ENCODE measurements around the gene FAM114A2. TPM values are rescaled to one million over a fixed set of nuclear protein-coding genes. Genes with fewer than 3 reads are reported as not detected.

FAM114A2 gene
- total and polyA plus RNA-seq, 8 donors, result 33.4 to 37.7 (median 35.3) TPM

DNA sequence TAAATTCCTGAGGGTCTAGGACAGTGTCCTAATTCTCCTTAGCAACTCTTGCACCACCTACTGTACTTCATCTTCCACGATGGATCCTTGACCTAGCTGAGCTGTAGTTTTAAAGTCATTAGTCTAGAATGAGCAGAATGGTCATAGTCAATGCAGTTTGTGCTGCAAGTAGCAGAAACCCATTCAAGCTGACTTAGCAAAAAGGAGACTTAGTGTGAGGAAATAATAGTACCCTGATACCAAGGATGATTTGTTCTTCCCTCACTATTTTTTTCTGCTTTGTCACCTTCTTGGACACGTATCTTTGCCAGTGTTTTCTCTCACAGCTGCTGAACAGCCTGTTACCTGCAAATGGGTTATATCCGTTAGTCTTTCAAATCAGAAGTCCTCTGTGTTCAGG is 5.4 kb upstream of the FAM114A2 start:
- TF ChIP-seq, protein P1, sequence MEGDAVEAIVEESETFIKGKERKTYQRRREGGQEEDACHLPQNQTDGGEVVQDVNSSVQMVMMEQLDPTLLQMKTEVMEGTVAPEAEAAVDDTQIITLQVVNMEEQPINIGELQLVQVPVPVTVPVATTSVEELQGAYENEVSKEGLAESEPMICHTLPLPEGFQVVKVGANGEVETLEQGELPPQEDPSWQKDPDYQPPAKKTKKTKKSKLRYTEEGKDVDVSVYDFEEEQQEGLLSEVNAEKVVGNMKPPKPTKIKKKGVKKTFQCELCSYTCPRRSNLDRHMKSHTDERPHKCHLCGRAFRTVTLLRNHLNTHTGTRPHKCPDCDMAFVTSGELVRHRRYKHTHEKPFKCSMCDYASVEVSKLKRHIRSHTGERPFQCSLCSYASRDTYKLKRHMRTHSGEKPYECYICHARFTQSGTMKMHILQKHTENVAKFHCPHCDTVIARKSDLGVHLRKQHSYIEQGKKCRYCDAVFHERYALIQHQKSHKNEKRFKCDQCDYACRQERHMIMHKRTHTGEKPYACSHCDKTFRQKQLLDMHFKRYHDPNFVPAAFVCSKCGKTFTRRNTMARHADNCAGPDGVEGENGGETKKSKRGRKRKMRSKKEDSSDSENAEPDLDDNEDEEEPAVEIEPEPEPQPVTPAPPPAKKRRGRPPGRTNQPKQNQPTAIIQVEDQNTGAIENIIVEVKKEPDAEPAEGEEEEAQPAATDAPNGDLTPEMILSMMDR (IDR thresholded peaks at IDR 0.05), result no peak
- peaks cover 12 to 68% of the 10 kb centered on the region in 2 donors for H3K4me1 ChIP-seq

DNA sequence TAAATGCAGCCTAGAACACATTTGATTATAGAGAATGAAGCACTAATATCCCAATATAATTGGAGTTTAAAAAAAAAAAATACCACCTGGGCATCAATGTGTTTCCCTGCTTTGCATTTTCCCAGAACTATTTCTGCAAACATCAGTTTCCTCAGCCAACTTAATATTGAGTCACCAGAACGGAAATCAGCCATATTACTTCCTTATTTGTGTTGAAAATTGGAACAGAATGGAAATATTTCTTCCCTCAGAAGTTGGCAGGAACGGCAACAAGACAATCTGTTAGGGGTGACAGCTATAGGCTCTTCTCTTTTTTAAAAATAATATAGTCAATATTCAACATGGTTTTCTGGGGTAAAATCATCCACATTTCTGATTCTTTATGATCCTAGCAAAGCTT is 4.1 kb upstream of the FAM114A2 start:
- peak overlapping the region; percentile 20 to 42 for H3K27ac ChIP-seq

More for the DNA sequence above, 5.4 kb upstream of the FAM114A2 start:
- Histone ChIP-seq H3K36me3 (peaks cover 0 to 7% of the 10 kb centered on the region in 2 donors), H3K9me3 (no peaks in the 10 kb centered on the region), H3K27me3 (no peaks in the 10 kb centered on the region), H3K4me3 (no peak overlapping the region), H3K27ac (peak overlapping the region in 1 of 2 donors; percentile 35)
- DNase-seq (no peak), ATAC-seq (no peak)
- intact Hi-C loops (cut with DNase I), result no loop called here

DNA sequence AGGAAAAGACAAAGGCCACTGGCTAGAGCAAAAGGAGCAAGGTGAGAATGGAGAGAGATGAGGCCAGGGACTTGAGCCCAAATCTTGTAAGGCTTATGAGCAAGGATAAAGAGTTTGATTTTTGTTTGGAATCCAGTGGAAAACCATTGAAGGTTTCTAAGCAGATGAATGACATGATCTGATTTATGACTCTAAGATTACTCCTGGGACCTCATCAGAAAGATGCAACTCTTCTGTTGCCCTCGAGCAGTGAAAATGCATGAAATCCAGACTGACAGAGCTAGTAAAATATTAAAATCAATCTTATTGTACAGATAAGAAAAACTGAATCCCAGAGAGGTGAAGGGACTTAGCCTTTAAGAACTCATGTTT is 734 bp upstream of the FAM114A2 start:
- peaks cover 19 to 59% of the 10 kb centered on the region in 2 donors for H3K4me1 ChIP-seq
- H3K36me3 ChIP-seq, result no peaks in the 10 kb centered on the region
- H3K27me3 ChIP-seq, result no peaks in the 10 kb centered on the region
- H3K4me3 ChIP-seq, result peak overlapping the region; percentile 68 to 87
- intact Hi-C loops (cut with DNase I), result no loop called here
- H3K27ac ChIP-seq, result peak overlapping the region; percentile 90 to 93
- TF ChIP-seq, protein P1 (IDR thresholded peaks at IDR 0.05), result no peak
- H3K9me3 ChIP-seq, result no peaks in the 10 kb centered on the region
- DNase-seq, result no peak
- ATAC-seq, result no peak

More for the DNA sequence above, 4.1 kb upstream of the FAM114A2 start:
- DNase-seq (peak in 1 of 4 donors; percentile 15), ATAC-seq (no peak)
- TF ChIP-seq, protein P1 (IDR thresholded peaks at IDR 0.05), result no peak
- intact Hi-C loops (cut with DNase I), result no loop called here
- H3K36me3 ChIP-seq, result peaks cover 0 to 7% of the 10 kb centered on the region in 2 donors
- no peaks in the 10 kb centered on the region for H3K9me3 ChIP-seq
- peaks cover 16 to 69% of the 10 kb centered on the region in 2 donors for H3K4me1 ChIP-seq
- no peak overlapping the region for H3K4me3 ChIP-seq
- no peaks in the 10 kb centered on the region for H3K27me3 ChIP-seq

DNA sequence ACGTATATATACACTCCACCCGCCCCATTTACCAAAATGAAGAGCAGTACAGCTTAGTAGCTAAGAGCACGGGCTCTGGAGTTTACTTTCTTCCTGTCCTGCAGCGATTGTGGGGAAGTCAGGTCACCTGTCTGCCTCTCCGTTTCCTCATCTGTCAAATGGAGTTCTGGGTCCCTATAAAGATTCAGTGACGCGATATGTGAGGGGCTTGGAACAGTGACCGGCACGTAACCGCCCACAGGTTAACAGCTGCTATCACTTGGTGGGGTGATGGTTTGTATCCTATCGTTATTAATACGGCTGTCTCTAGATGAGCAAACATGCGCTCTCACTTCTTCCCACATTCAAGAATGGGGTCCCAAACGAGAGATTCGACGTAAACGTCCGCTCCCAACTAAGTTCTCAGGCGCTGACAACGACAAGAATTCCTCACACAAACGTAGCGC is 426 bp downstream of the FAM114A2 start:
- peak in 1 of 4 donors; percentile 36 for DNase-seq
- ATAC-seq, result peak; percentile 60

DNA sequence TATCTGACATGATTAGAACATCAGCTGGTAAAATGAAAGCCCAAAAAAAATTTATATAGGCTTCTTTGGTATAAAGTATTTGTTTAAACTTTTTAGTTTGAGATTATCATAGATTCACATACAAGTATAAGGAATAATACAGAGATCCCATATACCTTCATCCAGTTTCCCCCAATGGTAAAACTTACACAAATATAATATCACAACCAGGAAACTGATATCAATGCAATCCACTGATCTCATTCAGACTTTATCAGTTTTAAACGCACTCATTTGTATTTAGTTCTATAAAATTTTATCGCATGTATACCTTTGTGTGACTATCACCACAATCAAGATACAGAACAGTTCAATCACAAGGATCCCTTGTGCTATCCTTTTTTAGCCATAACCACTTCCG is 3.8 kb downstream of the FAM114A2 start:
- H3K4me3 ChIP-seq, result no peak overlapping the region
- no peak overlapping the region for H3K27ac ChIP-seq
- no peaks in the 10 kb centered on the region for H3K27me3 ChIP-seq
- H3K36me3 ChIP-seq, result no peaks in the 10 kb centered on the region
- ATAC-seq, result no peak
- TF ChIP-seq, protein P1 (IDR thresholded peaks at IDR 0.05), result no peak
- intact Hi-C loops (cut with DNase I), result no loop called here
- H3K9me3 ChIP-seq, result no peaks in the 10 kb centered on the region
- H3K4me1 ChIP-seq, result peaks cover 15 to 16% of the 10 kb centered on the region in 2 donors
- DNase-seq, result no peak

More for the DNA sequence above, 426 bp downstream of the FAM114A2 start:
- Histone ChIP-seq H3K36me3 (no peaks in the 10 kb centered on the region), H3K9me3 (no peaks in the 10 kb centered on the region), H3K4me1 (peaks cover 19 to 48% of the 10 kb centered on the region in 2 donors), H3K4me3 (peak overlapping the region; percentile 68 to 87), H3K27me3 (no peaks in the 10 kb centered on the region), H3K27ac (peak overlapping the region; percentile 90 to 93)
- intact Hi-C loops (cut with DNase I), result no loop called here
- TF ChIP-seq, protein P1 (IDR thresholded peaks at IDR 0.05), result no peak
